Glutamatergic neuron (in vitro differentiated cells): ENCODE results near the gene ERMAP. TPM values are rescaled to one million over a fixed set of nuclear protein-coding genes. Genes with fewer than 3 reads are reported as not detected.

ENCODE experiments used
- DNase-seq: peaks from one replicate; pipeline ENCODE4 v3.0.0; 2022
- H3K27ac Mint-ChIP-seq: one replicate; pipeline ENCODE4 v1.8.0; 2020; ENCODE audit warnings: mild to moderate bottlenecking, mixed read lengths, inconsistent platforms; ENCODE audit not compliant: unreplicated experiment
- H3K27me3 Mint-ChIP-seq: one replicate; pipeline ENCODE4 v1.8.0; 2020; ENCODE audit warnings: mild to moderate bottlenecking, moderate library complexity, mixed read lengths, inconsistent platforms; ENCODE audit not compliant: unreplicated experiment
- H3K36me3 Mint-ChIP-seq: one replicate; pipeline ENCODE4 v1.8.0; 2020; ENCODE audit warnings: mild to moderate bottlenecking, mixed read lengths, inconsistent platforms; ENCODE audit not compliant: unreplicated experiment
- H3K4me1 Mint-ChIP-seq: one replicate; pipeline ENCODE4 v1.8.0; 2020; ENCODE audit warnings: mild to moderate bottlenecking, low read depth, mixed read lengths, inconsistent platforms; ENCODE audit not compliant: unreplicated experiment
- H3K4me3 Mint-ChIP-seq: one replicate; pipeline ENCODE4 v1.8.0; 2020; ENCODE audit warnings: mild to moderate bottlenecking, mixed read lengths, inconsistent platforms; ENCODE audit not compliant: unreplicated experiment
- H3K9me3 Mint-ChIP-seq: one replicate; pipeline ENCODE4 v1.8.0; 2020; ENCODE audit warnings: mild to moderate bottlenecking, moderate library complexity, mixed read lengths, inconsistent platforms; ENCODE audit not compliant: unreplicated experiment
- CTCF ChIP-seq: fragments of 200-600 bp; sonication (generic); IDR thresholded peaks from one replicate; pipeline ENCODE4 v1.5.0; 2021; ENCODE audit not compliant: partially characterized antibody, unreplicated experiment
- total RNA-seq: library from RNA; stranded (reverse); fragmentation: NEBNext Ultra II Directional; extraction: Animal tissue kit (Norgen Biotek cat#: 25700); gene quantifications from one replicate; pipeline ENCODE4 v1.2.1, GENCODE V29; 2021; ENCODE audit not compliant: unreplicated experiment

Gene ERMAP
- total RNA-seq, 1 donor from 2014 or later: 4.9 TPM

DNA sequence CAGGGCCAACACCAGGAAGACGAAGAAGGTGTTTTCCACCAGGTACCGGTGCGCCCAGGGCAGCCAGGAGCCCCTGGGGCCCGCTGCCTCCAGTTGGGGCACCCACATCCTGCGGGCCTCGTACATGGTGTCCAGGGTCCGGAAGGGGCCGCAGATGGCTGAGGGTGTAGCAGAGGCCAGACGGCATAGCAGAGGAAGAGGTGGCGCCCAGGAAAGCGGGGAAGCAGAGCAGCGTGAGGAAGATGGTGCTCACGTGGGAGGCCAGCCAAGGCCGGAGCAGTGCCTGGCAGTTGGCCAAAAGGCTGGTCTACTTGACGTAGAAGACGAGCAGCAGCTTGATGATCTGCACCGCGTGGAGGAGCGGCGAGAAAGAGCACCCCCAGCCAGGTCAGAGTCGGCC, 69.9 kb downstream of the ERMAP start:
- Mint-ChIP-seq H3K27ac (no peak overlapping the region), H3K4me3 (no peak overlapping the region), H3K9me3 (no peaks in the 10 kb centered on the region), H3K27me3 (no peaks in the 10 kb centered on the region), H3K4me1 (no peaks in the 10 kb centered on the region), H3K36me3 (no peaks in the 10 kb centered on the region)
- DNase-seq: no peak
- TF ChIP-seq CTCF: no peak

- no peak overlapping the region for H3K27ac Mint-ChIP-seq
Observed at GRCh38 chr1:42887366-42887765, 70.4 kb downstream of the ERMAP start.

DNA sequence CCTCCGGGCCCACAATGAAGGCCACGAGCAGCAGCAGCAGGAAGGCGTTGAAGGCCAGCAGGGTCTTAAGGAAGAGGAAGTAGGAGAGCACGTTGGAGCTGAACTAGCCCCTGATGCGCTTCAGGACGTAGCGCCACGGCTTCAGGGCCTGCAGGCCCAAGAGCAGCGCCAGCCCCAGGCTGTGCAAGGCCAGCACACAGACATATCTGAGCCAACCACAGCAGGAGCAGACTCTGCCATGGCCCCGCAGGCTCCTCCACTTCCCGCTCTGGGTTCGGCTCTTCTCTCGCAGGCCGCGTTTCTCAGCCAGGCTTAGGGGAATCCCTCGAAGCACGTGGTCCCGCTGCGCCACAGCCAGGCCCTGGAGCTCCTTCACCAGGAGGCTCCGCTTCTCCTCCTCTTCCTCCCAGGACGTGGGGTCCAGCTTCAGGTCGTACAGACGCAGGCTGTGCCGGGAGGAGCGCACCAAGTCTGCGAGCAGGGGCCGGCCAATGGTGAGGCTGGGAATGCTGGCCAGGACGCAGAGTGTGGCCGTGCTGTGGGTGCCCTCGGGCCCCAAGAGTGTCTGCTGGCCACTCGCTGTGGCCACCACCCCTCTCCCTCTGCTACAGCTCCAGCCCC, 71.2 kb downstream of the ERMAP start:
- H3K4me1 Mint-ChIP-seq: no peaks in the 10 kb centered on the region
- no peaks in the 10 kb centered on the region for H3K27me3 Mint-ChIP-seq
- H3K36me3 Mint-ChIP-seq: no peaks in the 10 kb centered on the region
- H3K27ac Mint-ChIP-seq: no peak overlapping the region
- no peak overlapping the region for H3K4me3 Mint-ChIP-seq
- H3K9me3 Mint-ChIP-seq: no peaks in the 10 kb centered on the region
- no peak for TF ChIP-seq CTCF
- no peak for DNase-seq

More at GRCh38 chr1:42887366-42887765, 70.4 kb downstream of the ERMAP start:
- no peaks in the 10 kb centered on the region for H3K9me3 Mint-ChIP-seq
- no peaks in the 10 kb centered on the region for H3K27me3 Mint-ChIP-seq
- H3K4me1 Mint-ChIP-seq: no peaks in the 10 kb centered on the region
- no peak for DNase-seq
- no peak for TF ChIP-seq CTCF
- H3K4me3 Mint-ChIP-seq: no peak overlapping the region
- no peaks in the 10 kb centered on the region for H3K36me3 Mint-ChIP-seq

GRCh38 chr1:42889264-42889663, 72.3 kb downstream of the ERMAP start:
- Mint-ChIP-seq H3K27me3 (no peaks in the 10 kb centered on the region), H3K4me3 (no peak overlapping the region), H3K36me3 (no peaks in the 10 kb centered on the region), H3K4me1 (no peaks in the 10 kb centered on the region), H3K9me3 (no peaks in the 10 kb centered on the region), H3K27ac (no peak overlapping the region)
- TF ChIP-seq CTCF: no peak
- DNase-seq: no peak

DNA sequence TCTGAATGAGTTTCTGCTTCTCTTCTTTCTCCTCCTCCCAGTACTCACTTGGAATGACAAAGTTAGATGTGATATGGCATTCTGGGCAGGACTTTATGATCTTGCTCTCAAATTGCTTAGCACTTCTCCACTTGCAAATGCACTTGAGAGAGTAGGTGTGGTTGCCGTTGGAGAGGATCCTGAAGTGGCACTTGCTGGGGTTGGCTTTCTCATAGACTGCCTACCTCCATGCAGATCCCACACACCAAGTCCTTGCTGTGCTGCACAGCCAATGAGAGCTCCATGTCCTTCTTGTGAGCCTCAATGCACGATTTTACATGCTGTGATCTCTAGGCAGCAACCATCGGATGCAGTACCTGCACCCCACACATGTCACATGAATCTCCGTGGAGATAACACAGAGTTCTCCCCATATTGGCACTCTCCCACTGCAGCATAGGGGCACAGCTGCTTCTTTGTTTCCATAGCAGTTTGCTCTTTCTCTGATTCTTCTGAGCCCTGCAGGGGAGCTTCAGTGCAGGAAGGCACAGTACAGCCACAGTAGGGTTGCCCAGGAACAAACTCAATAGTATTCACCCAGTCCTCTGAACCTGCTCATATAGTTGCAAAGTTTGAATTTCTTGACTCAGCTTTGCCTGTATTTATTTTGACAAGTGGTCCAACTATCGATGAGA, 74.7 kb downstream of the ERMAP start:
- H3K4me1 Mint-ChIP-seq: no peaks in the 10 kb centered on the region
- DNase-seq: no peak
- no peaks in the 10 kb centered on the region for H3K36me3 Mint-ChIP-seq
- H3K27me3 Mint-ChIP-seq: no peaks in the 10 kb centered on the region
- TF ChIP-seq CTCF: no peak
- no peak overlapping the region for H3K4me3 Mint-ChIP-seq
- H3K27ac Mint-ChIP-seq: no peak overlapping the region
- H3K9me3 Mint-ChIP-seq: no peaks in the 10 kb centered on the region
